Effector CD8-positive, alpha-beta T cell (primary cell): ENCODE data around the gene ACADVL.
"Not testable (repeated sequence)": the region's sequence is repeated elsewhere in the genome, so short reads cannot be mapped to it uniquely, and the experiment has no call there.

Experiments
- DNase-seq: peaks from one replicate; lab custom pipeline; 2025; lab: John Stamatoyannopoulos, UW

The ACADVL gene

DNA sequence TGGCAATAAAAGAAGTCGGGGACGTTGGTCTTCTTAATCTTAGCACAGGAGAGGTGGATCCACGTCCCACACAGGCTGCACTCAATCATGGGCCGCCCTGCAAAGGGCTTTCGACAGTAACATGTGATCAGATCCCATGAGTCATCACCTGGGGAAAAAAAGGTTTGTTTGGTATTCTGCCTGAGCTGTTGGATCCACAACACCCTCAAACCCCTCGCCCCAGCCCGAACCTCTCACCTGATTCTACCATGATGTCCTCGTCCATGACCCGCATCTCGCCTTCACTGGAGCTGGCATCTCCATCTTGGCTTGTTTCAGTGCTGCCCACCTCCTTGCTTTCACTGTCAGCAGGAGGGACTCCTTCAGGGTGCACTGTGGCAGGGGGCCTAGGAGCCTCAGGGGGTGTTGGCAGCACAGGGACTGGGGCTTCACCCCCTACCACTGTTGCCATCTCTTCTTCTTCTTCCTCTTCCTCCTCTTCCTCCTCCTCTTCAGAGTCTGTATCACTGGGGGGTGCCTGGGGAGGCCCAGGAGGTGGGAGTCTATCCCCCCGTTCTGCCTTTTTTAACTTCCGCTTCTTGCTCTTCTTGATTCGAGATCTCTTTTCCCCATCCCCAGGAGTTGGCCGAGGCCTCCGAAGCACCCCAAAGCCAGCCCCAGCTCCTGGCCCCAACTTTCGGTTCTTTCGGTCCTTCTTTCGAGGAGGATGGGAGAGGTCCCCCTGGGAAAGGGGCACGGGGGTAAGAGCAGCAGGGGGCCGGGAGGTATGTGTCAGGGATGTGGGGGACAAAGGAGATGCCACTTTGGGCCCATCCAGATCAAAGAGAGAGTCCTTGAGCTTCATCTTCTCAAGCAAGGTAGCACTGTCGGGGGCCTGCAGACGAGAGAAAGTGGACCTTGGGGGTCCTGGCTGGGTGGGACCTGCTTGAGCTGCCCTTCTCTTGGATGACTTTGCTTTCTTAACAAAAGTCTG, 16.2 kb downstream of the ACADVL start:
- DNase-seq = no peak

DNA sequence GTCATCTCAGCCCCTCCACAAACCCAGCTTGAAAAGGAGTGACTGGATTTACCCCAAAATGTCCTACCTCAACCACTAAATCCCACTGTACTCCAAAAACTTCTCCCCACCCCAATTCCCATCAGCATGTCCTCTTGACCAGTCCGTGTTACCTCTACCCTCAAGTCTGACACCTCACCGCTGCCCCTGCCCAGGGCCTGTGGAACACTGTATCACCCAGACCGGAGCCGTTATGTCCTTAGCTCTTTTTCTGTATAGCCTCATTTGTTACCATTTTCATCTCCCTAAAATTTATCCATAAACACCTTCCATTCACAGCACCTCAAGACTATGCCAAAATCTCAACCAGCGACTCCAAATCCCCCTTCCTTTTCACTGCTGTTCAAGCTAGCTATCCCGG, 17.1 kb downstream of the ACADVL start:
- no peak for DNase-seq

DNA sequence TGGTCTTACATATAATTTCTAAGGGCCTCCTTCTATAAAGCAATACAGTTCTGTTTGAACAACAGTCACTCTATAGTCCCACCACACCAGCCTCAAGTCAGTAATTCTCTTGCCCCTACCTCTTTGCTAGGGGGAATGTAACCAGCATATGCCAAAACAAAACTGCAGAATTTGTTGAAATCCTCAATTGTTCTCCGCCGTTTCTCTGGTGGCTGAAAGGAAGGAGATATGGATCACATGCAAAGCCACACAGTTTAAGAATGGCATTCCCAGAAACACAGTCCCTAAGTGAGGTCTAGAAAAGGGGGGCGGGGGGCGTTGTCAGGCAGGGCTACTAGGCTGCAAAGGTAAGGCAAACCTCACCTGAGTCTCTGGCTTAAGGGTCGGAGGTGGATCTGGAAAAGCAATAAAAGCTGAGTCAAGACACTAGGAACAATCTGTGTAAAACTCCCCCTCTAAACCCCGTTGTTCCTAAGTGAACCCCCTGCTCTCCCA, 17.6 kb downstream of the ACADVL start:
- no peak for DNase-seq

DNA sequence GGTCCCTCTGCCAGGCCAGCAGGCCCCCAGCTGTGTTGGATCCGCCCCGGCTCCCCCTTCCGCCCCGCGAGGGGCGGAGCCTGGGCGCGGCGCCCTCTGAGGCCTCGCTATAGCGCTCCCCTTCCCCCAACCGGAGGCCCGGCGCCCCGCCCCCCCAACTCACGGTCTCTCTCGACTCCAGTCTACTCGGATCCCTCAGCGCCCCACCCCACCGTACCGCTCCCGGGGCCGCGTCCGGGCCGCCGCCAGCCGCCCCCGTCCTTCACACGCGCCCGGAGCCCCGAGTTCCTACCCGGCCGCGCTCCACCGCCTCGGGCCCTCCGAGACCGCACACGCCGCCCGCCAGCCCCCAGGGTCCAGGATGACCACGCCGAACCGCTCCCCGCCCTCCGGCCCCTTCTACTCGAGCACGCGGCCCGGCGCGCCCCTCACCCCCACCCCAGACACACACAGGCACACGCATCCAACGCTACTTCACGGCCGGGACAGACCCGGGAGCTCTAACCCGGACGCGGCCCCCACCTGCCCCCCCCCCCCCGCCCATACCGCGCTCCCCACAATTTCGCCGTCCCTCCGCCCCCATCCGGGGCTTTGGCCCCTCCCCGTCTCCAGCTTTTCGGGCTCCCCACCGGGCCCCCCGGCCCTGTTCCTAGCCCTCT, 18.2 kb downstream of the ACADVL start:
- DNase-seq = peak; percentile 76

DNA sequence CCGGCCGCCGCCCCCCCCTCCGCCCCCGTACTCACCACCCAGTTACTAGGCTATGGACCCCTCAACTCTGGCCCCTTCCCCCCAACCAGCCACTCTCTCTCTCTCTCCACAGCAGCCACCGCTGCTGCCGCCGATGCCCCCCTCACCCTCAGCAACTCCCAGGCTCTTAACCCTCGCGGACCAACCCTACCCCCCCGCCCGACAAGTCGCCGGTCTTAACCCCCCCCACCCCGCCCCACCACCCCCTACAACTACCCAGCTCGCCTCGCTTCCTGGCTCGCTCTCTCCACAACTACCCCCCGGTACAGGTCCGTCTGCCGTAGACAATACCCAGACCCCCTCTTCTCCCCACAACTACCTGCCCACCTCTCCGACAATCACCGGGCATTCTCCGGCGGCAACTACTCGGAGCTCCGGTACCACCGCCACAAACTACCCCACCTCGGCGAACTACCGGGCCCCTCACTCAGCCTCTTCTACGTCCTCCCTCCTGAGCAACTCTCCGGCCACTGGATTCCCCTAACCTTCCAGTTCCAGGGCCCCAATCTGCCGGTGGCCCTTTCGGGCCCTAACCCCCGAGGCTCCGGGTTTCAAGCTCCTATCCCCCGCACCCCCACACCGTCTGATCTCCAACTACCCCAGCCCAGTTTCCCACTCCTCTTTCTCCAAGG, 18.8 kb downstream of the ACADVL start:
- no peak for DNase-seq

DNA sequence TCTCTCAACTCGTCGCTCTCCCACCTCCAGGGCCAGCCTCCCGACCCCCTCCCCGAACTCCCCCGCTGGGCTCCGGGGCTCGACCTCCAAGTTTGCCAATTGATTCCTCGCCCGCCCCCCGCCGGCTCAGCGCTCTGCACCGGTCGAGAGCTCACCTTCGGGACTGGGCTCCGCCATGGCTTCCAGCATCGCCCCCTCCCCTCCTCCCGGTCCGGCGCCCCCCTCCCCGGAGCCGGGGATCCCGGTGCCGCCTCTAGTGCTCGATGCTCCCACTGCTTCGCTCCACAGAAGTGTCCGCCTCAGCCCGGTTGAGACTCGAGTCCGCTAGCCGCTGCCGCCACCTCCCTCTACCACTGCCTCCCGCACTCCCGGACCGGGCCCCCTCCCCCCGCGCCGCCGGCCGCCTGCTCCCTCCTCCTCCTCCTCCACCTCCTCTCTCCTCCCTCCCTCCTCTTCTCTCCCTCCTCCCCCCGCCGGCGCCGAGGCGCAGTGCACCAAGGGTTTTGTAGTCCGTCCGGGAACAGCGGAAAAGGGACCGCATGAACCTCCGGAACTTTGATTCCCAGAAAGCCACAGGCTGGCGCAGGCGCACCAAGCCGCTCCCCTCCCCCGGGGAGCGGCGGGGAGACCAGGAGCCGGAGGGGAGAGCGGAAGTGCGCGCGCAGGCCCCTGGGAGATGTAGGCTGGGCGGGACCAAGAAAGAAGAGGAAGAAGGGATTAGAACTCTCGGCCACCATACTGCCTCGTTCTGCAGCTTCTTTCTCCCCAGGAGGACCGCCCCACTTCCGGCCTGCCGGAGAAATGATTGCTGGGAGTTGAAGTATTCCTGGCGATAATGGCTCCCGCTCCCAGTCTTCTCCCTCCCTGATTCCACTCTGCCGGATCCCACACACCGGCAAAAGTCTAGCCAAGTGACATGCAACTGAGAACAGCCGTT, 19.6 kb downstream of the ACADVL start, which contains the start of gene PHF23:
Gene PHF23, minus strand, starts transcription at position 367 of the 937 bp plus-strand sequence. Its CDS starts 178 bp downstream, at position 189.
- DNase-seq = peak; percentile 93

DNA sequence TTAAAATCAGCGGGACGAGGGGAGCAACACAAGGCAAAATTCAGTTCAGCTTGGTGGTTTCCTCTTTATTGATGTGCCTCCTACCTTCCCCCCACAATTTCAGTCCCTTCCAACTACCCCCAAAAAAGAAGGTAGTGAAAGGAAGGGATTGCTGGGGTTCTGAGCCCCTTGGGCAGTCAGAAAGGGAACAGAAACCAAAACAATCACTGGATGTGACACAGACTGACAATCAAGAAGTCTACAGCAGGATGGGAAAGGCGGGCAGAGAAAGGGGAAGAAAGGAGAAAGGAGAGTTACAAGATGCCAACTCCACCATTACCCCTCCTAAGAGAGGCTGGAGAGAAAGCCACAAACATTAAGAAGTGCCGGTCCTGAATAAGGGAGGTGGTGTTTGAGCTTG, 20.6 kb downstream of the ACADVL start:
- DNase-seq = no peak

DNA sequence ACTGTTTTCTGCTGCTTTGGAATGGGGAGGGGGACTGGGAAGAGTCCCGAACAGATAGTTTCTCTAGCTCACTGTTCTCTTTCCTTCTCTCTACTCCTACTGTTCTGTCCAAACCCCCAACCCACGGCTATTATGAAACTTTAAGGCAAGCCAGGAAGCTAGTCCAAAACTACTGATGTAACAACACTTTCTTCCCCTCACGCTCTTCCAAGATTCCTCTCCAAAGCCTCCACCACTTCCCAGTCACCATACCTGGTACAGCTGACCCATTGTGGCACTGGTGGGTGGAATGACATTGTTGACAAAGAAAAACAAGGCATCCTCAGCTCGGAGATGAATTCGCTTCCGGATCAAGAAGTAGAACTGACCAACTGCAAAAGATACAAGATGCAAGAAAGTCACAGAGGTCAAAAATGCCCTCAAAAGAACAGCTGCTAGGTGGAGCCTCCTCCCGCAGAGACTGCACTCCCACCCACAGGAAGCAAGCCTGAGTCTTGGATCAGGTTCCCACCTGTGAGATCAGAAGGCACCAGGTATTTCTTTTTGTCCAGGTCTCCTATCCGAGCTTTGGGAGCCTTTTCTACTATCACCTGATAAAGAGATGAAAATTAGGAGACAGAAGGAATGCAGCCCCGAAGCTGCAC, 21.5 kb downstream of the ACADVL start:
- DNase-seq = no peak

DNA sequence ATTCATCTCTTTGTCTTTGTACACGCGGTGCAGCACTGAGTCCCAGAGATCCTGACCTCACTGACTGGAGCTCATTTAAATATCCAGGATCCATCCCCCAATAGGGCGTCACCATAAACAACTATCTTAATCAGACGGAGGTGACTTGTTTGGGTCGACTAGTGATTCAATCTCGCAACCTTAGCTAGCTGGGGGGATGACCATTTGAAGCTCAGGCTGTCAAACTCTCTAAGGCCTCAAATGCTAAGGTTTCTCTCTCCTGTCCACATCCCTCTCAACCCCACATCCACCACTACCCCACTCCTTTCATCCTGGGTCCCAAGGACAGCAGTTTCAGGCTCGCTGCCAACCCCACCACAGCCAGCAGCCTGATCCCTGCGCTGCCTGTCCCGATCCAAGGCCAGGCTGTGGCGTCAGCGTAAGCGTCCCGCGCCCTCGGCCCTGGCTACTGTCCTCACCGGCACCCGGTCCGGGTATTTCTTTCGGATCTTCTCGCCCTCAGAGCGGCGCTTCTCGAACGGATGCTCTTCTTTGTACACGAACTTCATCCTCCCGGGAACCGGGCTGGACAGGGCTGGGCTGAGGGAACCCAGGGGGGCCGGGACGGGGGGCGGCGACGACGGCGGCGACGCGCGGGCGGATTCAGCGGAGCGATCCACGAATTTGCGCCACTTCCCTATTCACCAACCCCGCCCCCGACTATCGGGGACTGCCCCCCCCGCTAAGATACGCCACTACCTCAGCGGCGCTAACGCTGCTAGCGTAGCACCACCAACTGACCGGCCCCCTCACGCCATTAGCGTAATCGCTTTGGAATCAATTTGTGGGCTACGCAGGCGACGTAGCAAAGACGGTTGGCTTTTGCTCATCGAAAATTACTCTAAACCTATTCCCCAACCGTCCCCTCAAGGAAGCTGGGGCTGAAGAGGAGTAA, 22.3 kb downstream of the ACADVL start, which contains the start of gene GABARAP:
Gene GABARAP, minus strand, starts transcription at position 667 of the 934 bp plus-strand sequence. Its CDS starts 119 bp downstream, at position 548.
- DNase-seq = peak; percentile 88

DNA sequence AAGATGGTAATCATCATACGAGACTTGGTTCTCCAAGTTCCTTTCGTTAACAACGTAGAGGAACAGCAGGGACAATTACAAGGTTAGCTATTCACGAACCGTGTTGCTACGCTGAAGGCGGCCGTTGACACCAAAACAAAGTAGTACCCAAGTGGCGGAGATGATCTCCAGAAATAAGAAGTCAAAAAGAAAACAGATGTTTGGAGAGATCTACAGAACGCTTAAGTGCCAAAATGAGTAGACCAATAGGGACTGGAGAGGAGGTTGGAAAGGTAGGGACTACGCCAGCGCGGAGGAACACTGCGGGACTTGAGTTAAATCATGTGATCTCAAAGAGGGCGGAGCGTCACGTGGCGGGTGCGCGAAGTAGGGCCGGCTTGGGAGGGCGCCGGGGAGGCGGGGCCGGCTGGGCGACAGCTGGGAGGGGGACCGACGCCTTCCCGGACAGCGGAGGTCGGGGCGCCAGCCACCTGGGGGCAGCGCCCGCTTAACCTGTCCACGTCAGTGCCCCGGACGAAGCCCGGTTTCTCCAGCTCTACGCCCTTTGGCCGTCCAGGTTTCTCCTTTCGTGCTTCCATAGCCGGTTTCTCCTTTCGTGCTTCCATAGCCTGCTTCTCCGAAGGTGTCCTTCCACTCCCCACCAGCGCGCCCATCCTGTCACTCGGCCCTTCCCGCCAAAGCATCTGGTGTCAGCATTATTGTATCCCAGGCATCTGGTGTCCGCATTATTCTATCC, 23.1 kb downstream of the ACADVL start:
- DNase-seq = peak; percentile 93

DNA sequence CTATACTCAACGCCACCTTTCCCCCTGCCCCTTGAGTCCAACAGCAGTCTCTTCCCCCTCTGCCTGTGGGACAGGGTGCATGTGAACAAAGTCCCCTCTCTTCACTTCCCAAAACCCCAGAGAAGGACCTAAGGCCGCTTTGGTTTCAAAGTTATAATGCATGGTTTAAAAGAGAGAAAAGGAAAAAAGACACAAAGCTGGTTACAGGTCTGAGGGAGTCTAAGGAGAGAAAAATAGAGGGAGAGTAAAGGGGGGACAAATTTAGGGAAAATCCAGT, 23.7 kb downstream of the ACADVL start:
- no peak for DNase-seq

DNA sequence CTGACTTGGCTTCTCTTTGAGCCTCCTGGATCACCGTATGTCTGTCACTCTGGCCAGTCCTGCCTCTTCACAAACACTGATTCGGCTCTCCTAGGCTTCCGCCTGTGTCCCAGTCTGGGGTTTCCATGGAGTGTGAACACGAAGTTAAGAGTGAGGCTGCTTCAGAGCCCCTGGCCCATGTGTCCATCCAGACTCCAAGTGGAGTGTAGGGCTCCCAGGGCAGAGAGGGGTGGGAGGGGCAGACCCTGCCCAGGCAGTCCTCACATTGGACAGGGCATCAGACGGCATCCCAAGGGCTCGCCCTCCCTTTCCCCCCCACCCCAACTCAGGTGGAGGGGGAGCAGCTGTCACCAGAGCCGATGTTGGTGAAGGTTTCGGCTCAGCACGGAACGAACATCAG, 24.1 kb downstream of the ACADVL start:
- not testable (repeated sequence) for DNase-seq

DNA sequence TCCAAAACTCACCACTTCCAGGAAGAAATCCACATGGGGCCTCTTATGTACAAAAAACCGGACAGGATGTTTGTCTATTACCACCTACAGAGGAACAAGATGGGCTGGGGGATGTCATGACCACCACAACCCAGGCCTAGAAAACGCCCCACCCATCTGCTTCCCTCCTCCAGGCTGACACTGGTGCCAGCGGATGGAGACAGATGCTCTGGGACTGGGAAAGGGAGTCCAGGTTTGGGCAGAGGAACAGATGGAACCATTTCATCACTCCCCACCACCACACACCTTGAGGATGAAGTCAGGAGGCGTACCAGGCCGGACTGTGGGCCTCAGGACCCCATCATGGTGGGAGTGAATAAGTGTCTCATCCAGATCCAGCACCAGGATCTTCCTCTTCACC, 27.0 kb downstream of the ACADVL start:
- DNase-seq = no peak

DNA sequence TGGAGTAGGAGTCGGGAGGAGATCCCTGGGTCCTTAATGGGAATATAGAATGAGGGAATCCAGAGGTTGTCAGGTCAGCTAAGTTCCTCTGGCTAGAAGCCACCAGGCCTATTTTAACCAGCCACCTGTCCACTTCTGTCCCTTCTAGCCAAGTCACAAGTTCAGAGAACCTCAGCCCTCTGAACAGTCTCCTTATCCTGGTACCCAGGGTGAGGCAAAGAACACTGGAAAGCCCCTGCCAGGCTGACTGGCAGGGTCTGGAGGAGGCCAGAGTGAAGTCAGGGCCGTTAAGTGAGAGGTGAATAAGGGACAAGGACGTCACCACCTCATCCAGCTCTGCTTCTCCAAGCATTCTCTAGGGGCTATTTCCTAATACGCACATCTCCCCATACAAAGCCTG, 29.1 kb downstream of the ACADVL start:
- no peak for DNase-seq

DNA sequence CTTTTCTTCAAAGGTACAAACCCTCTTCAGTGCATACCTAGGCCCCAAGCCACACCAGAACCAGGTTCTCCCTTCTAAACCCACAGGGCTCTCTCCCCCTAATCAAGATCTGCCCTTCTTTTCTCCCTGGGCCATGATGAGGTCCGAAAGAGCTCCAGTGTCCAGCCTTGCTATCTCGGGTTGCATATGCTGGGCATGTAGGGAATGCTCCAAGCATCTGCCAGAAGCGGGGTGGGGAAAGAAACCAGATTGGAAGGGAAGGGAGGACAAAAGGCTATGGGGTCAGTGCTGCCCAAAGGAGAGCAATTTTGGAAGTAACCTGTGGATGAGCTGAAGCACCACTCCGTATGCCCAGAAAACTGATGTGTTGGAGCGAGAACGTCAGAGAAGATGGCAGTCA, 29.5 kb downstream of the ACADVL start:
- DNase-seq = no peak

DNA sequence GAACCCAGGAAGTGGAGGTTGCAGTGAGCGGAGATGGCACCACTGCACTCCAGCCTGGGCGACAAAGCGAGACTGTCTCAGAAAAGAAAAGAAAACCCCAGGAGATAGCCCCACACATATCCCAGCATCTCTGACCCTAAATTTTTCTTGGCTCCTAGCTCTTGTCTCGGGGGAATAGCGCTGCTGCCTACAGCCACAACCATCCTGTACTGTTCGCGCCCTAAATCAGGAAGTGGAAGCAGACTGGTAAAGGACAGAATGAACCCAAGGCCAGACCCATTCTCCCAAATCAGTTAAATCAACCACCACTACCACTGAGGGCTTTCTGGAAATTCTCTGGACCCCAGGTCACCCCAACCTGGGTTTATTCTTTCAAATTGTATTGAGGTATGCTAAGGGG, 30.1 kb downstream of the ACADVL start:
- no peak for DNase-seq

DNA sequence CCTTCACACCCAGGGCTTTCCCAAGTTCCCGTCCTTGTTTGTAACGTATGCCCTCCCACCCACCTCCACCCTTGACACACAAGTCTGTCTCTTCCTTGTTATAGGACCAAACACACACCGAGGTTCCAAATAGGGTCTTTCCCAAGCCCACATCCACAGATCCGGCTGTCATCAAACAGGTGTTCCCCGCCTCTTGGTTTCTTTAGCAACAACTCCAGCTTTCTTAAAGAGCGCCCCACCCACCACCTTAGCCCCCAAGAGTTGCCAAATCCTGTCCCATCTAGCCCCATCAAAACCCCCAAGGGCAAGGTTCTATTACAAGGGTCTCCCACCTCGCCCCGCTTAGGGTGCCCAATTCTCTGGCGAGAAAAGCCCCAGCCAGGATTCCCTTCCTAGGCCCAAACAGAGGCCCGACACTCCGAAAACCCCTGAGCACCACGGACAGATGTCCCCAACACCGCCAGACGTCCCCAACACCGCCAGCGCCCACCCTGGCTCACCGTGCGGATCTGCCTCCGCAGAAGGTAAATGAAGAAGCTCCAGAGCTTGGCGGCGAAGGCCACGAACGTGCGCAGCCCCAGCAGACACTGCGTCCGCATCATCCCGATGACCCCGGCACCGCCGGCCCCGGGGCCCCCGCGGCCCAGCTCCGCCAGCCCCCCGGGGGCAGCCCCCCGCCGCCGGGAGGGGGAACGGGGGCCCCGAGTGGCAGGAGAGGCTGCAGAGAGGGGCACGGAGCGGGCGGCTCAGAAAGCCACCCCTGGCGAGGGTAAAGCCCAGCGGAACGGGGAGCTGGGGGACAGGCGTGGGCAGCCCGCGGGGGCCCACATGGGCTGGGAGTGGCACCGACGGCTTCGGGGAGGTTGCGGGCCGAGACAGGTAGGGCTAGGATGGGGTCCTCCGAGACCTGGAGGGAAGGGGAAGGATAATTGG, 31.2 kb downstream of the ACADVL start:
- no peak for DNase-seq

DNA sequence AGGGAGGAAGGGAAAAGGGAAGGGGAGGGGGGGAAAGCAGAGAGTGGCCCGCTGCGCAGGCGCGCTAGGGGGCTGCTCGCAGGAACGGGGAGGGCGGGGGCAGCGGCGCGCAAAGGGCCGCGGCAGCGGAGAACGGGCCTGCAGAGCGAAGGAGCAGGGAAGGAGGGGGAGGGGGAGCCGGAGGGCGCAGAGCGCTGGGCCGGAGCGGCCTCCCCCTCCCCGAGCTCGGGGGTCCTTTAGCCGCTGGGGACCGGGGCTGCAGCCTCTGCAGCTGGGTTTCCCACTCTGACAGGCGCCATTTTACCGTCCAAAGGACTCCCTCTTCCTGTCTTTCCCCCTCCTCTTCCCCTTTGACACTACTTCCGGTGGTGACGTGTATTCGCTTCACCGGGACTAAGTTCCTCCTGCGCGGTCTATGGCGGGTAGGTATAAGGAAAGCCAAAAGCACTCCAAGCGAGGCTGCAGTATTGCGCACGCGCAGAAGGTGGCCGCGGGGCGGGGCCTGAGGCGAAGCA, 32.0 kb downstream of the ACADVL start, which contains the start of gene CTDNEP1:
Gene CTDNEP1, minus strand, starts transcription at position 74 of the 515 bp plus-strand sequence. CDS start 438 bp downstream, outside the sequence.
- peak; percentile 99 for DNase-seq
